Measurements from ENCODE around the gene KIF3C. TPM values are rescaled to one million over a fixed set of nuclear protein-coding genes. Genes with fewer than 3 reads are reported as not detected.
"Not testable (repeated sequence)": the region's sequence is repeated elsewhere in the genome, so short reads cannot be mapped to it uniquely, and the experiment has no call there.

KIF3C gene
- total RNA-seq, 2 donors from 2014 or later = 2.6 to 24.4 TPM

DNA sequence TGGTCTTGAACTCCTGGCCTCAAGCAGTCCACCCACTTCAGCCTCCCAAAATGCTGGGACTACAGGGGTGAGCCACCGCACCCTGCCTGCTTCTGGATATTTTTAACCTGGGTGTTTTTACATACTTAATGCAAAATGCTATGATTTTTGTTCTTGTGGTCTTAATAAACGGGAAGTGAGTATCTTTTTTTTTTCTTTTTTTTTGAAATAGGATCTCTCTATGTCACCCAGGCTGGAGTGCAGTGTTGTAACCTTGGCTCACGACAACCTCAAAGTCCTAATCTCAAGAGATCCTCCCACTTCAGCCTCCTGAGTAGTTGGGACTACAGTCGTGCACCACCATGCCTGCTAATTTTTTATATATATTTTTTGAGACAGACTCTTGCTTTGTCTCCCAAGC lies 84.8 kb downstream of the KIF3C start:
- Histone ChIP-seq H3K27ac (no peak overlapping the region), H3K9me3 (no peaks in the 10 kb centered on the region), H3K4me1 (replicated peaks) (no peaks in the 10 kb centered on the region), H3K36me3 (no peaks in the 10 kb centered on the region), H3K4me3 (no peak overlapping the region), H3K27me3 (replicated peaks; ENCODE audit: insufficient read depth) (no peaks in the 10 kb centered on the region)
- no peak for DNase-seq (ENCODE audit: low spot score)
- TF ChIP-seq POLR2A (IDR thresholded peaks at IDR 0.05) (no peak), POLR2AphosphoS5 (IDR thresholded peaks at IDR 0.05) (no peak)
- TF ChIP-seq, protein P1, sequence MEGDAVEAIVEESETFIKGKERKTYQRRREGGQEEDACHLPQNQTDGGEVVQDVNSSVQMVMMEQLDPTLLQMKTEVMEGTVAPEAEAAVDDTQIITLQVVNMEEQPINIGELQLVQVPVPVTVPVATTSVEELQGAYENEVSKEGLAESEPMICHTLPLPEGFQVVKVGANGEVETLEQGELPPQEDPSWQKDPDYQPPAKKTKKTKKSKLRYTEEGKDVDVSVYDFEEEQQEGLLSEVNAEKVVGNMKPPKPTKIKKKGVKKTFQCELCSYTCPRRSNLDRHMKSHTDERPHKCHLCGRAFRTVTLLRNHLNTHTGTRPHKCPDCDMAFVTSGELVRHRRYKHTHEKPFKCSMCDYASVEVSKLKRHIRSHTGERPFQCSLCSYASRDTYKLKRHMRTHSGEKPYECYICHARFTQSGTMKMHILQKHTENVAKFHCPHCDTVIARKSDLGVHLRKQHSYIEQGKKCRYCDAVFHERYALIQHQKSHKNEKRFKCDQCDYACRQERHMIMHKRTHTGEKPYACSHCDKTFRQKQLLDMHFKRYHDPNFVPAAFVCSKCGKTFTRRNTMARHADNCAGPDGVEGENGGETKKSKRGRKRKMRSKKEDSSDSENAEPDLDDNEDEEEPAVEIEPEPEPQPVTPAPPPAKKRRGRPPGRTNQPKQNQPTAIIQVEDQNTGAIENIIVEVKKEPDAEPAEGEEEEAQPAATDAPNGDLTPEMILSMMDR (IDR thresholded peaks at IDR 0.05) = no peak
- 69% methylated on average over 4 of the region's 4 CpGs for WGBS
- intact Hi-C loops (cut with DNase I) = no loop called here

DNA sequence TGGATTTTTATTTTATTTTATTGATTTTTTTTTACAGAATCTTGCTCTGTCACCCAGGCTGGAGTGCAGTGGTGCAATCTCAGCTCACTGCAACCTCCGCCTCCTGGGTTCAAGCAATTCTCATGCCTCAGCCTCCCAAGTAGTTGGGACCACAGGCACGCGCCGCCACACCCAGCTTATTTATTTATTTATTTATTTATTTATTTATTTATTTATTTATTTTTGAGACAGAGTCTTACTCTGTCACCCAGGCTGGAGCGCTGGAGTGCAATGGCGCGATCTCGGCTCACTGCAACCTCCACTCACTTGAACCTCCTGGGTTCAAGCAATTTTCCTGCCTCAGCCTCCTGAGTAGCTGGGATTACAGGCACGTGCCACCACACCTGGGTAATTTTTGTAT lies 86.0 kb downstream of the KIF3C start:
- H3K27ac ChIP-seq; intact Hi-C loops (cut with DNase I); H3K4me3 ChIP-seq; H3K4me1 ChIP-seq (replicated peaks); H3K9me3 ChIP-seq; H3K27me3 ChIP-seq (replicated peaks; ENCODE audit: insufficient read depth); DNase-seq (ENCODE audit: low spot score); H3K36me3 ChIP-seq: not testable (repeated sequence)
- 89% methylated on average over 9 of the region's 9 CpGs for WGBS

DNA sequence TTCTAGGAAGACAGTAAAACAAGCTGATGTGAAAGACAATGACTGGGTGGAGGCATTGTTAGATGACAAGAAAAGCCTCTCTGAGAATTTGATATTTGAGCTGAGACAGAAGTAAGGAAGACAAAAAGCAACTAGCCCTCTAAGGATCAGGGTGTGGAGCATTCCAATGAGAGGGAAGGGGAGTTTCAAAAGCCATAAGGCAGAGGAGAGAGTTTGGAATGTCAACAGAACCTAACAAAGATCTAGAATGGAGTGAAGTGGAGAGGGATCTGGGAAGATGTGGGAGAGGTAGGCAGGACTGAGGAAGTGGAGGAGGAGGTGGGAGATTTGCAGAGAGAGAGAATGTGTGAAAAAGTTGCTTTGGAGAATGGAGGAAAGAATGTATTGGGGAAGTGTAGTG lies 86.7 kb downstream of the KIF3C start:
- Histone ChIP-seq H3K36me3 (no peaks in the 10 kb centered on the region), H3K27ac (no peak overlapping the region), H3K27me3 (replicated peaks; ENCODE audit: insufficient read depth) (no peaks in the 10 kb centered on the region), H3K9me3 (no peaks in the 10 kb centered on the region), H3K4me3 (no peak overlapping the region), H3K4me1 (replicated peaks) (no peaks in the 10 kb centered on the region)
- TF ChIP-seq POLR2A (IDR thresholded peaks at IDR 0.05) (no peak), POLR2AphosphoS5 (IDR thresholded peaks at IDR 0.05) (no peak)
- TF ChIP-seq, protein P1 (IDR thresholded peaks at IDR 0.05) = no peak
- intact Hi-C loops (cut with DNase I) = no loop called here
- no peak for DNase-seq (ENCODE audit: low spot score)

DNA sequence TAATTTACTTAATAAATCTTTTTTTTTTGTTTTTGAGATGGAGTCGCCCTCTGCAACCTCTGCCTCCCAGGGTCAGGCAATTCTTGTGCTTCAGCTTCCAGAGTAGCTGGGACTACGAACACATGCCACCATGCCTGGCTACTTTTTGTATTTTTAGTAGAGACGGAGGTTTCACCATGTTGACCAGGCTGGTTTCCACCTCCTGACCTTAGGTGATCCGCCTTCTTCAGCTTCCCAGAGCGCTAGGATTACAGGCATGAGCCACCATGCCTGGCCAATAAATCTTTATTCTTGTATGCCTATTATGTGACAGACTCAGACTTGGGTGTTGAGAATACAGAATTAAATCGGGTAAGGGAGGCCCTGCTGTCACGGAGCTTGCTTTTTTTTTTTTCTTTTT lies 87.3 kb downstream of the KIF3C start:
- no peak for DNase-seq (ENCODE audit: low spot score)
- no peaks in the 10 kb centered on the region for H3K36me3 ChIP-seq
- H3K4me1 ChIP-seq (replicated peaks) = no peaks in the 10 kb centered on the region
- TF ChIP-seq POLR2A (IDR thresholded peaks at IDR 0.05) = no peak
- 74% methylated on average over 7 of the region's 7 CpGs for WGBS
- no peaks in the 10 kb centered on the region for H3K27me3 ChIP-seq (replicated peaks; ENCODE audit: insufficient read depth)
- H3K4me3 ChIP-seq = no peak overlapping the region
- H3K27ac ChIP-seq = no peak overlapping the region
- intact Hi-C loops (cut with DNase I) = no loop called here
- H3K9me3 ChIP-seq = no peaks in the 10 kb centered on the region

DNA sequence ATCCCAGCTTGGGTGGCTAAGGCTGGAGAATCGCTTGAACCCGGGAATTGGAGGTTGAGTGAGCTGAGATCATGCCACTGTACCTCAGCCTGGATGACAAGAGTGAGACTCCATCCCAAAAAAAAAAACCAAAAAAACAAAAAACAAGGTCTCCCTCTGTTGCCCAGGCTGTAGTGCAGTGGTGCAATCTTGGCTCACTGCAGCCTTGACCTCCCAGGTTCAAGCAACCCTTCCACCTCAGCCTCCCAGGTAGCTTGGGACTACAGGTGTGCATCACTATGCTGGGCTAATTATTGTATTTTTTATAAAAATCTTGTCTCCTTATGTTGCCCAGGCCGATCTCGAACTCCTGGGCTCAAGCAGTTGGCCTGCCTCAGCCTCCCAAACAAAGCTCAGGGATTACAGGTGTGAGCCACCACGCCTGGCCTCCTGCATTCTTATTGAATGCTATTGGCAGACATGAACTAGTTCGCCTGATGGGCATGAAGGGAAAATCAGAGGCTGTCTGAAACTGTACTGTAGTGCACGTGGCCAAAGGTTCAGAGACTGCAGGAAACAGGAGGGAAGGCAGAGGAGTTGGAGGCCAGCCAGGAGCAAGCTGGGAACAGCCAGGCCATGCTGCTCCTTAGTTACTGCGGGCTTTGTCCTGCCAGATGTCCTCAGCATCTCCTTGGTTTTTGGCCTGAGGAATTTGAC lies 88.0 kb downstream of the KIF3C start:
- H3K4me3 ChIP-seq = no peak overlapping the region
- H3K4me1 ChIP-seq (replicated peaks) = no peaks in the 10 kb centered on the region
- 76% methylated on average over 8 of the region's 8 CpGs for WGBS
- H3K36me3 ChIP-seq = no peaks in the 10 kb centered on the region
- TF ChIP-seq POLR2A (IDR thresholded peaks at IDR 0.05) = no peak
- TF ChIP-seq, protein P1 (IDR thresholded peaks at IDR 0.05) = no peak
- TF ChIP-seq POLR2AphosphoS5 (IDR thresholded peaks at IDR 0.05) = no peak
- no peaks in the 10 kb centered on the region for H3K27me3 ChIP-seq (replicated peaks; ENCODE audit: insufficient read depth)
- H3K9me3 ChIP-seq = no peaks in the 10 kb centered on the region
- intact Hi-C loops (cut with DNase I) = no loop called here
- no peak for DNase-seq (ENCODE audit: low spot score)
- H3K27ac ChIP-seq = no peak overlapping the region

DNA sequence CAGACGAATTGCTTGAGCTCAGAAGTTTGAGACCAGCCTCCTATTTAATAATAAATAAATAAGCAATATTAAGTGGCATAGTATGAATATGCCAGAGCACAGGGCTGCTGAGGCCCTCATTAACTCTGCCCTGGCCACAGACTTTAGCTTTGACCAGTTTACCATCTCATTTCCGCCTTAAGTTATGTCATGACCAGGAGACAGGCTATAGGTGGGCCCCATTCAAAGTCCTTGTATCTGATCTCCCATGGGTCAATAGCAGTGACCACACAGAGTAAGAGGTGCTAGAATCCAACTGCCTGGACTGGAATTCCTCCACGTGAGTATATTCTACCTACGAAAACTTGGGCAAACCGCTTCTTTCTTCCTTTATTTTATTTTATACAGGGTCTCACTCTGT lies 90.6 kb downstream of the KIF3C start:
- Histone ChIP-seq H3K4me3 (no peak overlapping the region), H3K4me1 (replicated peaks) (no peaks in the 10 kb centered on the region), H3K9me3 (no peaks in the 10 kb centered on the region), H3K36me3 (no peaks in the 10 kb centered on the region), H3K27ac (no peak overlapping the region), H3K27me3 (replicated peaks; ENCODE audit: insufficient read depth) (no peaks in the 10 kb centered on the region)
- intact Hi-C loops (cut with DNase I) = no loop called here
- 85% methylated on average over 5 of the region's 5 CpGs for WGBS
- TF ChIP-seq POLR2AphosphoS5 (IDR thresholded peaks at IDR 0.05) (no peak), POLR2A (IDR thresholded peaks at IDR 0.05) (no peak)
- TF ChIP-seq, protein P1 (IDR thresholded peaks at IDR 0.05) = no peak
- DNase-seq (ENCODE audit: low spot score) = no peak

Data from prostate gland (tissue), 2 donors.